GM18498 (cell line): ENCODE results near the gene BEND7.
"Not testable (repeated sequence)": the region's sequence is repeated elsewhere in the genome, so short reads cannot be mapped to it uniquely, and the experiment has no call there.

Experiments
- ATAC-seq: cut with Tn5 transposase; IDR thresholded peaks from one replicate; pipeline ENCODE4 v1.9.1; 2021; ENCODE audit warnings: mild to moderate bottlenecking, moderate library complexity; ENCODE audit not compliant: unreplicated experiment

The BEND7 gene

DNA sequence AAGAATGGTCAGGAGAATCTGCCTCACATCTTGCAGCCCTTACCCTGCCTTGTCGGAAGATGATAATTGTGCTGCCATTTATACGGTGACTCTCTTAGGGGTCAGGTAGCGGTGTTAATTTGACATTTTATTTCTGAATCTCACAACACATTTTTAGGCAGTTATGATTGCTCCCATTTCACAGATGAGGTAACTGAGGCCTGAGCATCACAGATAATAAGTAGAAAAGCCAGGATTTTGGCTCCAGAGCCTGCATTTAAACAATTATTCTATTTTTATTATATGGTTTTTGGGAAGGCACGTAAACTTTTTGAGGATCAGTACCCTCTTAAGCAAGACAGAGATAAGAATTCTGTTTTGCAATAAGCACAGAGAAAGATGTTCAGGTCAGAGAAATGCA, 103.4 kb downstream of the BEND7 start:
- no peak for ATAC-seq

DNA sequence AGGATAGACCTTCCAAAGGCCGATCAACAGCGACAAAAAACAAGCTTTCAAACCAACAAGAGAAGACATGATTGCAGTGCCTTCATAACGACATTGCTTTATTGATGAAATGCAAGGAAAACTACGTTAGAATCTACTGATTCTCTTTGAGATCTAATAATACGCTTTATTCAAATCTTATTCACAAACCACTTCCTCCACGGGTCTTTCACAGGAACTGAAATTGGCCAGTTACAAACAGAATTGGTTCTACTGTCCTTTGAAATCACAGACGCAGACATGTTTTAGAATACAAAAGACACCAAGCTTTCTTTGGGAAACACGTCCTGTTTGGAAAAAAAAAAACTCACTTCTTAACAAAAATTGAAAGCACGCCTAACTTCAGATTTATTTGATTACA, 106.0 kb downstream of the BEND7 start:
- no peak for ATAC-seq

DNA sequence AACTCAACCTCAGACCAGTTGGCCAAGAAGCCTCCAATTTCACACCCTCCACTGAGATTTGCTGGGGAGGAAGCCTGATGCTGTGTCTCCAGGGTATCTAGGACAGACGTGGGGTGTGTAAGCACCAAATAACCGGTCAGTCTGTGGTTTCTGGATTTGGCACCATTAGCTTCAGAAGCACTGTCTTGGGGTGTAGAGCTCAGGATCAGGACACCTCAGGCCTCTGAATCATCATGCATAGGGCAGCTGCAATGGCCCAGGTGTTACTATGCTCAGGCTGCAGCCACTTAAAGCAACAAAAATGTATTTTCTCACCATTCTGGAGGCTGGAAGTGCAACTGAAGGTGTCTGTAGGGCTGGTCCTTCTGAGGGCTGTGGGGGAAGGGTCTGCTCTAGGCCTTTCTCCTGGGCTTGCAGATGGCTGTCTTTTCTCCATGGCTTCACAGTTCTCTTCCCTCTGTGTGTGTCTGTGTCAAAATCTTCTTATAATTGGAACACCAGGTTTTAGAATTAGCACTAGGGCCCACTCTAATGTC, 107.4 kb downstream of the BEND7 start:
- ATAC-seq = no peak

DNA sequence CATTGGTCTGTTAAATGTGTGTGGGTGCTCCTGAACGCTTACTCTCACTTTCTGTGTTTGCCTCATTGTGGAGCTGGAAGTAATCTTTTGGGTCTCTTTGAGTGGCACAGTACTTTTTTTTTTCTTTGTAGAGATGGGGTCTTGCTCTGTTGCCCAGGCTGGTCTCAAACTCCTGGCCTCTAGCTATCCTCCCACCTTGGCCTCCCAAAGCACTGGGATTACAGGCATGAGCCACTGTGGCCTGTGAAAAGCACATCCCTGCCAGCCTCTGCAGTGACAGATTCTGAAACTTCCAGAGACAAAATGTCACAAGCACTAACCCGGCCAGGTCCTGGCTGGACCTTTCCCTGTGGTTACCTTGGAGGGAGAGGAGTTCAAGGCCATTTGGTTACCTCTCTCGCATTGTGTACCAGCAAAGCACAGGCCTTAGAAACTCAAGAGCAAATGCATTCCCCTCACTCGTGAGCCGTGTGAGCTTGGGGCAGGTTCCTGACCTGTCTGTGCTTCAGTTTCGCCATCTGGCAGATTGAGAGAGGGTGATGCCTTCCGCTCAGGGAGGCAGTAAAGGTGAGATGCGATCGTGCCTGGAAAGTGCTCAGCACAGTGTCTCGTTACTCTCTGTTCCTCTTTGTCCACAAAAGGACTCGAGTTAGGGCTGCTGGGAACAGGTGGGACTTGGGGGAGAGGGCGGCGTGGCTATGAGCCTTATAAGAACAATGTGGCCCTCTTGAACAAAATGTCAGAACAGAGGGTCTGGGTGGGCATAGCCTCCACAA, 108.1 kb downstream of the BEND7 start:
- ATAC-seq = no peak

DNA sequence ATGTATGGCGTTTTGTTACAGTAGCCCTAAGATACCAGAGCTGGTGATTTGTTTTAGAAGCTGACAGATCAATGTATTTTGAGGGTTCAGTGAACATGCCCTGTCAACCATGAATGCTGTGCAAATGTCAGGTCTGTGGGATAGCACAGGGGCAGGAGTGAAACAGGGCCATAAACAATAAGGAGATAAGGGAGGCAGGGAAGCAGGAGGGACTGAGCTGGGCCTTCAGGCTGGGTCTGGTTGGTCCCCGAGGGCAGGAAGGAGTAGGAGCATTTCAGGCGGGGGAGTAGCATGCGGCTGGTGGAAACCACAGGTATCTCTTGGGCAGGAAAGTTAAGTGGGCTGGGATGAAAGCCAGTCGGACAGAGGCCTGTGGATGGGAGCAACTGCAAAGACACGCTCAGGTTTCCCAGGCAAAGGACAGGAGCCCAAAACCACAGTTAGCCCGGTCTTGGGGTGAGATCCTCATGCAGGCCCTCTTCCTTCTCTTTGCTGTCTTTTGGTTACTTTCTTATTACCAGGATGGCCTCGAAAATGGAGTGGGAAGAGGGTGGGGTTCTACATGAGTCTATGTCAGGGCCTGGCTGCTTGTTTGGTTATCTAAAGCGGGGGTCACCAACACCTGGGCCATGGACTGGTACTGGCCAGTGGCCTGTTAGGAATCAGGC, 111.2 kb downstream of the BEND7 start:
- no peak for ATAC-seq

DNA sequence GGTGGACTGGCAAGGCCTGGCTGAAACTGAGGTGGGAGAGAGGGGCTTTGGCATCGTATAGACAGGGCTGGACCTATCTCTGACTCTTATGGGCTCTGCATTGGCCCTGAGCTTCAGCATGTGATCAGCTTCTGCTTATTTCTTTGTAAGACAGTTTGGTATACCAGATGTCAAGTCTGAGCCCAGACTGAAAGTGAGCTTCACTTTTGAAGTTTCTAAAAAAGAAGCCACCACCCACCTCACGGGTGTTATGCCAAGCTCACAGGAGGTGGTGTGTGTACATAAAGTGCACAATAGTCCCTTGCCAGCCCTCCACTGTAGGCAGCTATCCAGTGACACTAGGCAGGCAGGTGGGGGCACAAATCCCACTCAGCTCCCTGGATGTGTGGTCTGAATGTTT, 112.1 kb downstream of the BEND7 start:
- no peak for ATAC-seq

DNA sequence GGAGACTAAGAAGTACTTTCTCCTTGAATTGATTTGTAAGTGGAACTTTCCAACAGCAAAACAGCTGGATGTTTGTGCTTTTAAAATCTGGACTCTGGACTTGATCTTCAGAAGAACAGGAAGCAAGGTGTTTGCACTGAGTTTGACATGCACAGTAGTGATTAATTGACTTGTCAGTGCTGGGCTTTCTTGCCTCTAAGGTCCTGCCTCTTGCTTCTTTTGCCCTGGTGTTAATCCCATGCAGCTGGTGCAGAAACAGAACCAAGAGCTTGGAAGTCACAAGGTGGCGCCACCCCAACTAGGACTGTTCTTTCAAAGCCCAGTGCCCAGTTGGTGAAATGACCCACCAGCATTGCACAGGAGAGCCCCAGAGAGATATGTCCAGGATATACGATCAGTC, 114.0 kb downstream of the BEND7 start:
- no peak for ATAC-seq

DNA sequence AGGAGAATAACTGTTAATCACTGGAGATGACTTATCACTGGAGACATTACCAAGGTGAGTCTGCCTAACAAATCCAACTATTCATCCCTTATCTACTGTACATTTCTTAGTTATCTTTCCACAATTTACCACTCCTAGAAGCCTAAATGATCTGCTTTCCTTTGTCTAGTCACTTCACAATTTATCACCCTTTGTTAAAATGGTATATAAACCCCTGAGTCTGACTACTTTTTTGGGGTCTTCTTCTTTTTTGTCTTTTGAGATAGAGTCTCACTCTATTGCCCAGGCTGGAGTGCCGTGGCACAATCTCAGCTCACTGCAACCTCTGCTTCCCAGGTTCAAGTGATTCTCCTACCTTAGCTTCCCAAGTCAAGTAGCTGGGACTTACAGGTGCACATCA, 114.7 kb downstream of the BEND7 start:
- ATAC-seq = no peak

DNA sequence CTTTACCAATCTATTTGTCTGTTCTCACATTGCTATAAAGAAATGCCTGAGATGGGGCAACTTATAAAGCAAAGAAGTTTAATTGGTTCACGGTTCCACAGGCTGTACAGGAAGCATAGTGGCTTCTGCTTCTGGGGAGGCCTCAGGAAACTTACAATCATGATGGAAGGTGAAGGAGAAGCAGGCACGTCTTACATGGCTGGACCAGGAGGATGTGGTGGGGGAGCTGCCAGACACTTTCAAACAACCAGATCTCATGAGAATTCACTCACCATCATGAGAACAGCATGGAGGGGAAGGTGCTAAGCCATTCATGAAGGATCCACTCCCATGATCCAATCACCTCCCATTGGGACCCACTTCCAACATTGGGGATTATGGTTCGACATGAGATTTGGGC, 115.9 kb downstream of the BEND7 start:
- ATAC-seq = no peak

DNA sequence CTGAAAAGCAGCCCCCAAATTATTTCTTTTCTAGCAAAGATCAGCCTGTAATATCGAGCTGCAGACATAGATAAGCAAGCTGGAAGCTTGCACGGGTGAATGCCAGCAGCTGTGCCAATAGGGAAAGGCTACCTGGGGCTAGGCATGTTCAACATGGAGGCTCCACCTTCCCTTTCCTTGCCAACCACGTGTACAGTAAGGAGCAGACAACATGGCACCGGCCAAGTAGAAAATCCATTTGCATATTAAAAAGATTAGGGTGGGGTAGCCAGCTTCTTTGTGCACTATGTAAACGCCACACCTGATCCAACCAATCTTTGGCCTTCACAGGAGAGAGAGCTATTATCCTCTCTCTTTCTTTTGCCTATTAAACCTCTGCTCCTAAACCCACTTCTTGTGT, 124.0 kb downstream of the BEND7 start:
- no peak for ATAC-seq

DNA sequence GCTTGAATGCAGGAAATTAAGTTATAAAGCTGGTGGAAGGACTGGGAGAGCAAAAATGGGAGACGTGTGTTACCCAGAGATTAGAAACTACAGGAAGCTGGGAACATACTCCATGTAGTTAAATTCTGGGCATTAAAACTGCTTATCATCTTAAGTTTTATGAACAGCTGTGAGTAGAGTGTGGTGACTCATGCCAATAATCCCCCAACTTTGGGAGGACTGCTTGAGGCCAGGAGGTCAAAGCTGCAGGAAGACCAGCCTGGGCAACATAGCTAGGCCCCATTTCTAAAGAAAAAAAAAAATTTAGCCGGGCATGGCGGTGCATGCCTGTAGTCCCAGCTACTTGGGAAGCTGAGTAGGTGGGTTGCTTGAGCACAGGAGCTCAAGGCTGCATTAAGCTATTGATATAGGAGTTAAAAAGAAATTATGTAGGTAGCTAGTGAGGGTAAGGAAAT, 124.5 kb downstream of the BEND7 start:
- ATAC-seq = no peak

DNA sequence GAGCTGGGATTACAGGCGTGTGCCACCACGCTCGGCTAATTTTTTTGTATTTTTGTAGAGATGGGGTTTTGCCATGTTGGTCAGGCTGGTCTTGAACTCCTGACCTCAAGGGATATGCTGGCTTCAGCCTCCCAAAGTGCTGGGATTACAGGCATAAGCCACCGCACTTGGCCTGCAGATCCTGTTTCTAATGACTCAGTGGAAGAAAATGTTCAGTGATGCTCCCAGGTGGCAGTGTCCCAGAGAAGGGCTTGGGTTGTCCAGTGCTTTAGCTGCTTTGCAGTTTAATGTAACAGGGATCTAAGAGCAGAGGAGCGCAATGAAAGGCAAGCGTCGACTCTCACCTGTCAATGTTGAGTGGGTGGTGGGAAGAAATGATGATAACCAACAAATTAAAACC, 125.4 kb downstream of the BEND7 start:
- ATAC-seq = not testable (repeated sequence)

DNA sequence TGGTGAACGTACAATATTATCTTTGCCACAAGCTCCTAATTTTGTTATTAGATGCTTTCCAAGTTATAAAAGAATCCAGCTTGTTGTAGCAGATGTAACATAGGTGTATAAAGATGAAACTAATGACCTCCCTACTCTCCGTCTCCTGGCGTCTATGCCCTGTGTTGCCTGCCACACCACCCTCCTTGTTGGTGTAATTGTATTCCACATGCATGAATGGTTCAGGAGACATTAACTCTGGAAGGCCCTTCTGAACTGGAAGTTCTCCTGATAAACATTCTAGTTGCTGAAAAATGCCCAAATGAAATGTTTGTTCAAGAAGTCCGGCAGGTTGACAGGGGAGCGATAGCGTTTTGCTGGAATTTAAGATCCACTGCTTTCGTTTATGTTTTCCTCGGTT, 126.8 kb downstream of the BEND7 start:
- no peak for ATAC-seq

DNA sequence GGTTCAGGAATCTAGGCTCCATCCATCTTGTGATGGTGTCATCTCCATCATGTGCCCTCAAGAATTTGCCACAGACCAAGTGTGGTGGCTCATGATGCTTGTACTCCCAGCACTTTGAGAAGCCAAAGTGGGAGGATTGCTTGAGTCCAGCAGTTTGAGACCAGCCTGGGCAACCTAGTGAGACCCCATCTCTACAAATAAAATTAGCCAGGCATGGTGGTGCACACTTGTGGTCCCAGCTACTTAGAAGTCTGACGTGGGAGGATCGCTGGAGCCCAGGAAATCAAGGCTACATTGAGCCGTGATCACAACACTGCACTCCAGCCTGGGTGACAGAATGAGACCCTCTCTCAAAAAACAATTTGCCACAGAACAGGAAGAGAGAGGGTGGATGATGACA, 127.7 kb downstream of the BEND7 start:
- ATAC-seq = no peak

DNA sequence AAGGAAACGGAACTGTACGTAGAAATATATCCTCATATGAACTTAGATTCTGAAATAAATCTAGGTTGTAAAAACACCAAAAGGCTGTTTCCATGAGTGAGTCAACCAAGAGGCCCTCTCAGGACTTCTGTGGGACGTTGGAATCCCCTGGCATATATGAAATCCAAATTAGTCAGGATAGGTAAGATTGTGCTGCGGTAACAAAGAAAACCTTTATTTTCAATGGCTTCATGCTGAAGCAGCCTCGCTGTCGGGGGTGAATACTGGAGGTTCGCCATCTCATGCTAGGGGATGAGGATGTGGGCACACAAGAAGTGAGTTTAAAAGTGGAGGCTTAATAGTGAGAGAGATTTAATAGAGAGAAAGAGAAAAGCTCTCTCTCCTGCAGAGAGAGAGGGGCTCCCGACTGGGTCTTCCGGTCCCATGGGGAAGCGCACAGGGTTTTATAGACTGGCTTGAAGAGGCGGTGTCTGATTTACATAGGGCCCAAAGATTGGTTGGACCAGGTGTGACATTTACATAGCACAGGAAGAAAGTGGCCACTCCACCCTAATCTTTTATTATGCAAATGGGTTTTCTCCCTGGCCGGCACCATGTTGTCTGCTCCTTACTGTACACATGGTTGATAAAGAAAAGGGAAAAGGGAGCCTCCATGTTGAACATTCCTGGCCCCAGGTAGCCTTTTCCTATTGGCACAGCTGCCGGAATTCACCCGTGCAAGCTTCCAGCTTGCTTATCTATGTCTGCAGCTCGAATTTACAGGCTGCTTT, 128.4 kb downstream of the BEND7 start:
- ATAC-seq = no peak

DNA sequence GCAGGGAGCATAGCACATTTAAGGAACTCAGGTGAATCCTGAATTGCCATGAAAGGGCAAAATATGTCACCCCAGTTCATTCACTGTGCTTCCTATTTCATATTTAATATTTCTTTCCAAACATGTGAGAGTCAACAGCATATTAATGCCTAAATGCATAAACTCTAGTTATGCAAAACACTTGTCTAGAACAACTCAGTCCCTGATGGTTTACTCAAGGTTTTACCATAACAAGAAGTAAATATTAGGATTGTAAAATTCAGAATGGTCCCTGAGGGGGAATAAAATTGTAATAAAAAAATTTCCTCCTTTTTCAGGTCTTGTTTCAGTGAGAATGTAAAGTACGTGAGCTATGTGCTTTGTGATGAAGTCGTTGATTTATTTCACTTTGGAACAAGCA, 129.1 kb downstream of the BEND7 start:
- no peak for ATAC-seq

DNA sequence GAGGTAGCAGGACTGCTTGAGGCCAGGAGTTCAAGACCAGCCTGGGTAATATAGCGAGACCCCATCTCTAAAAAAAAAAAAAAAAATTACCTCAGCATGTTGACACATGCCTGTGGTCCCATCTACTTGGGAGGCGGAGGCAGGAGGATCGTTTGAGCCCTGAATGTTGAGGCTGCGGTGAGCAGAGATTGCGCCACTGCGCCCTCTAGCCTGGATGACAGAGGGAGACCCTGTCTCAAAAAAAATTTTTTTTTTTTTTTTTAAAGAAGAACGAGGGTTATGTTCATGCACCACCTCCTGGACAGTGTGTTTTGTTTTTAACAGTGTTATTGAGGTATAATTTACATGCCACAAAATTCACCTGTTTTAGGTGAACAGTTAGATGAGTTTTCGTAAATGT, 129.6 kb downstream of the BEND7 start:
- ATAC-seq = no peak

DNA sequence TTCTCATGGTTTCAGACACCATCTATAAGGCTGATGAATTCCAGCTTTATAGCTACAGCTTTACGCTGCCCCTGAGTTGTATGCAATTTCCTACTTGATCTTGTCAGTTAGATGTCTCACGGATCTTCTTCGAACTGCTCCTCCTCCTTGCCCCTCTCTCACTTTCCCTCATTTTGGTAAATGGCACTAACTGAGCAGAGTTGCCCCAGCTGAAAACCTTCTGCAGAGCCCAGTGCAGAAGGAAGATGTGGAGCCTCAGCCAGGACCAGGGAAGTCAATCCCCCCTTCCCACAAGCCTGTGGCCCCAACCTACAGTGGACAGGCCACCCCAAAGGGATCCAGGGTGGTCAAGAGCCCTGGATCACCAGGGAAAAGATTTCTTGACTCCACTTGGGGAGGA, 131.8 kb downstream of the BEND7 start:
- no peak for ATAC-seq

DNA sequence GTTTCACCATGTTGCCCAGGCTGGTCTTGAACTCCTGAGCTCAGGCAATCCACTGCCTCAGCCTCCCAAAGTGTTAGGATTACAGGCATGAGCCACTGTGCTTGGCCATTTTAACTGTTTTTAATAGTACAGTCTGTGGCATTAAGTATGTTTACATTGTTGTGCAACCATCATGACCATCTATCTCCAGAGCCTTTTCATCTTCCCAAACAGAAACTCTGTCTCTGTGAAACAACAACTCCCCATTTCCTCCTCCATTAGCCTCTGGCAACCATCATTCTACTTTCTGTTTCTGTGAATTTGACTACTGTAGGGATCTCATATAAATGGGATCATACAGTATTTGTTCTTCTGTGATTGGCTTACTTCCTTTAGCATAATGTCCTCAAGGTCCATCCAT, 132.4 kb downstream of the BEND7 start:
- ATAC-seq = no peak

DNA sequence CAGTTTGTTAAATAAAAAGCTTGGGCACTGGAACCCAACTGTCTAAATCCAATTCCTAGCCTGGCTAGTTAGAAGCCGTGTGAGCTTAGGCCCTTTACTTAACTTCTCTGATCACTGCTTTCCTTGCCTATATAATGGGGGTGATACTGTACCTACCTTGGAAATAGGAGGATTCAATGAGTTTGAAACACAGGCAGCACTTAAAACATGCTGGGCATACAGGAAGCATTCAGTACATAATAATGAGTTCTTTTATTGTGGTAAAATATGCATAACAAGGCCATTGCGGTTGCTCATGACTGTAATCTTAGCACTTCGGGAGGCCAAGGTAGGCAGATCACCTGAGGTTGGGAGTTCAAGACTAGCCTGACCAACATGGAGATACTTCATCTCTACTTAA, 133.3 kb downstream of the BEND7 start:
- no peak for ATAC-seq

DNA sequence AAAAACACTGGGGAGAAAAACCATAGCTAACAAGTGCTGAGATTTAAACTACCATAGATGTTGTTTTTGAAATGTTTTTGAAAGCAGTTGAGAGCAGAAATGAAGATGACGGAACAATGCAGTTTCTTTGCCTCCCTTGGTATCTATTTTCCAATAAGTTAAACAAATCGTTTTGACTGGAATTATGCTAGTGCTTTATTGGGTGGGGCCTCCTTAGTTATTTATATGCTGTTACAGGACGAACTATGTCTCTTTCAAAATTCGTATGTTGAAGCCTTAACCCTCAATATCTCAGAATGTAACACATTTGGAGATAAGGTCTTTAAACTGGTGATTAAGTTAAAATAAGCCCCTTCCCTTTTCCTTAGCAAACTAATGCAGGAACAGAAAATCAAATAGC, 135.2 kb downstream of the BEND7 start:
- ATAC-seq = no peak

DNA sequence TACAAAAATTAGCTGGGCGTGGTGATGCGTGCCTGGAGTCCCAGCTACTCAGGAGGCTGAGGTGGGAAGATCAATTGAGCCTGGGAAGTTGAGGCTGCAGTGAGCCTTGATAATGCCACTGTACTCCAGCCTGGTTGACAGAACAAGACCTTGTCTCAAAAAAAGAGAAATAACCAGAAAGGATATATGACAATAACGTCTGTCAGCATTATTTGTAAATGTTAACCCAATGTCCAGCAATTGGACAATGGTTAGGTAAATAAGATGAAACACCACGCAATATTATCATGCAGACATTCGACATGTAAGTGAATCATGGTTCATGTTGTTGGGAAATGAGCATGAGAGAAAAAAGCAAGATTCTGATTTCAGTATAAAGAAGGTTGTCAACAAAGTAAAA, 136.1 kb downstream of the BEND7 start:
- ATAC-seq = no peak
